Measurements from ENCODE around the gene WNT3A.

The WNT3A gene

GRCh38 chr1:228012555-228012954 is 5.8 kb downstream of the WNT3A start:
- H3K4me3 ChIP-seq (replicated peaks; ENCODE audit: insufficient read depth, low read length) = no peak overlapping the region
- DNase-seq (ENCODE audit: low read depth in 1 of 2, low spot score in 1 of 2) = no peak
- TF ChIP-seq GABPA (IDR thresholded peaks at IDR 0.05; ENCODE audit: low read depth) = no peak
- TF ChIP-seq SPI1 (IDR thresholded peaks at IDR 0.05; ENCODE audit: borderline replicate concordance, low read depth) = no peak
- TF ChIP-seq, protein P1, sequence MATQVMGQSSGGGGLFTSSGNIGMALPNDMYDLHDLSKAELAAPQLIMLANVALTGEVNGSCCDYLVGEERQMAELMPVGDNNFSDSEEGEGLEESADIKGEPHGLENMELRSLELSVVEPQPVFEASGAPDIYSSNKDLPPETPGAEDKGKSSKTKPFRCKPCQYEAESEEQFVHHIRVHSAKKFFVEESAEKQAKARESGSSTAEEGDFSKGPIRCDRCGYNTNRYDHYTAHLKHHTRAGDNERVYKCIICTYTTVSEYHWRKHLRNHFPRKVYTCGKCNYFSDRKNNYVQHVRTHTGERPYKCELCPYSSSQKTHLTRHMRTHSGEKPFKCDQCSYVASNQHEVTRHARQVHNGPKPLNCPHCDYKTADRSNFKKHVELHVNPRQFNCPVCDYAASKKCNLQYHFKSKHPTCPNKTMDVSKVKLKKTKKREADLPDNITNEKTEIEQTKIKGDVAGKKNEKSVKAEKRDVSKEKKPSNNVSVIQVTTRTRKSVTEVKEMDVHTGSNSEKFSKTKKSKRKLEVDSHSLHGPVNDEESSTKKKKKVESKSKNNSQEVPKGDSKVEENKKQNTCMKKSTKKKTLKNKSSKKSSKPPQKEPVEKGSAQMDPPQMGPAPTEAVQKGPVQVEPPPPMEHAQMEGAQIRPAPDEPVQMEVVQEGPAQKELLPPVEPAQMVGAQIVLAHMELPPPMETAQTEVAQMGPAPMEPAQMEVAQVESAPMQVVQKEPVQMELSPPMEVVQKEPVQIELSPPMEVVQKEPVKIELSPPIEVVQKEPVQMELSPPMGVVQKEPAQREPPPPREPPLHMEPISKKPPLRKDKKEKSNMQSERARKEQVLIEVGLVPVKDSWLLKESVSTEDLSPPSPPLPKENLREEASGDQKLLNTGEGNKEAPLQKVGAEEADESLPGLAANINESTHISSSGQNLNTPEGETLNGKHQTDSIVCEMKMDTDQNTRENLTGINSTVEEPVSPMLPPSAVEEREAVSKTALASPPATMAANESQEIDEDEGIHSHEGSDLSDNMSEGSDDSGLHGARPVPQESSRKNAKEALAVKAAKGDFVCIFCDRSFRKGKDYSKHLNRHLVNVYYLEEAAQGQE (IDR thresholded peaks at IDR 0.05; ENCODE audit: insufficient replicate concordance, low read depth) = no peak
- TF ChIP-seq POLR2AphosphoS5 (IDR thresholded peaks at IDR 0.05; ENCODE audit: low read depth) = no peak
- TF ChIP-seq, protein P2, sequence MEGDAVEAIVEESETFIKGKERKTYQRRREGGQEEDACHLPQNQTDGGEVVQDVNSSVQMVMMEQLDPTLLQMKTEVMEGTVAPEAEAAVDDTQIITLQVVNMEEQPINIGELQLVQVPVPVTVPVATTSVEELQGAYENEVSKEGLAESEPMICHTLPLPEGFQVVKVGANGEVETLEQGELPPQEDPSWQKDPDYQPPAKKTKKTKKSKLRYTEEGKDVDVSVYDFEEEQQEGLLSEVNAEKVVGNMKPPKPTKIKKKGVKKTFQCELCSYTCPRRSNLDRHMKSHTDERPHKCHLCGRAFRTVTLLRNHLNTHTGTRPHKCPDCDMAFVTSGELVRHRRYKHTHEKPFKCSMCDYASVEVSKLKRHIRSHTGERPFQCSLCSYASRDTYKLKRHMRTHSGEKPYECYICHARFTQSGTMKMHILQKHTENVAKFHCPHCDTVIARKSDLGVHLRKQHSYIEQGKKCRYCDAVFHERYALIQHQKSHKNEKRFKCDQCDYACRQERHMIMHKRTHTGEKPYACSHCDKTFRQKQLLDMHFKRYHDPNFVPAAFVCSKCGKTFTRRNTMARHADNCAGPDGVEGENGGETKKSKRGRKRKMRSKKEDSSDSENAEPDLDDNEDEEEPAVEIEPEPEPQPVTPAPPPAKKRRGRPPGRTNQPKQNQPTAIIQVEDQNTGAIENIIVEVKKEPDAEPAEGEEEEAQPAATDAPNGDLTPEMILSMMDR (IDR thresholded peaks at IDR 0.05; ENCODE audit: insufficient read depth, low read length) = no peak
- H3K27me3 ChIP-seq (ENCODE audit: insufficient read depth, poor library complexity, severe bottlenecking) = peaks cover 34% of the 10 kb centered on the region
- no peak overlapping the region for H3K27ac ChIP-seq (replicated peaks)

GRCh38 chr1:228013131-228013934 is 6.5 kb downstream of the WNT3A start:
- Histone ChIP-seq H3K4me3 (replicated peaks; ENCODE audit: insufficient read depth, low read length) (no peak overlapping the region), H3K27me3 (ENCODE audit: insufficient read depth, poor library complexity, severe bottlenecking) (peaks cover 27% of the 10 kb centered on the region), H3K27ac (replicated peaks) (no peak overlapping the region)
- TF ChIP-seq SPI1 (IDR thresholded peaks at IDR 0.05; ENCODE audit: borderline replicate concordance, low read depth) (no peak), GABPA (IDR thresholded peaks at IDR 0.05; ENCODE audit: low read depth) (no peak), POLR2AphosphoS5 (IDR thresholded peaks at IDR 0.05; ENCODE audit: low read depth) (no peak)
- TF ChIP-seq, protein P1 (IDR thresholded peaks at IDR 0.05; ENCODE audit: insufficient replicate concordance, low read depth) = no peak
- TF ChIP-seq, protein P2 (IDR thresholded peaks at IDR 0.05; ENCODE audit: insufficient read depth, low read length) = no peak
- no peak for DNase-seq (ENCODE audit: low read depth in 1 of 2, low spot score in 1 of 2)

DNA sequence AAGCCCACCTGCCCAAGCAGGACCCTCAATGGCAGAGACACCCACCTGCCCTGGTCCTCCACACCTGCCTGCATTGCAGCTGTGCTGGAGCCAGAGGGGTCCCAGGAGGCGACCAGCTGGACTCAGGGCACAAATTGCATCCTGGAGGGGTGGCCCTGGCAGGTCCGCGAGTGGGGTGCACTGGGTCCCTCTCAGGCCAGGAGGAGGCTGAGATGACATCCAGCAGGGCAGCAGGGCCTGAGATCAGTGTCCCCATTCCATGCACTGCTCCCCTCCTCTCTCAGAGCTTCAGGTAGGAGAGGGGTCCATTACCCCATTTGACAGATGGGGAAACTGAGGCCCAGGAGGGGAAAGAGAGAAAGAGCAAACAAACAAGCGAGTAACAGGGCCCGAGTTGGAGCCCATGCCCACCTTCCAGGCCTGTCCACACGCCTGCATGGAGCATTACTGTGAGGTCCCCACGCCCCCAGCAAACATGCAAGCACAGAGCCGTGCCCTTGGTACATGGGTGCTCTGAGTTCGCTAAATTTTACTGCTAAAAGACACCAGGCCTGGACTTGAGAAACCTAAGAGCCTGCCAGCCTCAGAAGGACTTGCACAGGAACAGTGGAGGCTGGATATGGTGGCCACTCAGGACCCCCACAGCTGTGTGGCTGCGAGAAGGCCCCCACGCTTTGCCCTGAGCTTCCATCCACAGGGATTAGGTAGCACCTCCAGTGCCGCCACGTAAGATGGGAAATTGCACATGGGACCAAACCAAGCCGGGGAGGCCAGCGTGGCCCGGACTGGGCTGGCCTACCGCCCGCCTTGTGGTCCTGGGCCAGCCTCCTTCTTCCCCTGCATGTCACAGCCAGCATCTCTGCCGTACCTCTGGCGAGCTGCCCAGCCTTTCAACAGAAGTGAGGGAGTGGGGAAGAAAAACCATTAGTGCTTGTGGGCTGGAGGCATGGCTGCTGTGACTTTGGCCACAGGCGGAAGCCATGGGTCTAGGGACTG is 7.4 kb downstream of the WNT3A start:
- TF ChIP-seq, protein P2 (IDR thresholded peaks at IDR 0.05; ENCODE audit: insufficient read depth, low read length) = no peak
- TF ChIP-seq, protein P1 (IDR thresholded peaks at IDR 0.05; ENCODE audit: insufficient replicate concordance, low read depth) = no peak
- no peak for TF ChIP-seq SPI1 (IDR thresholded peaks at IDR 0.05; ENCODE audit: borderline replicate concordance, low read depth)
- TF ChIP-seq POLR2AphosphoS5 (IDR thresholded peaks at IDR 0.05; ENCODE audit: low read depth) = no peak
- TF ChIP-seq GABPA (IDR thresholded peaks at IDR 0.05; ENCODE audit: low read depth) = no peak
- no peak overlapping the region for H3K27ac ChIP-seq (replicated peaks)
- DNase-seq (ENCODE audit: low read depth in 1 of 2, low spot score in 1 of 2) = peak in 1 of 2 experiments; percentile 30
- peaks cover 18% of the 10 kb centered on the region for H3K27me3 ChIP-seq (ENCODE audit: insufficient read depth, poor library complexity, severe bottlenecking)
- no peak overlapping the region for H3K4me3 ChIP-seq (replicated peaks; ENCODE audit: insufficient read depth, low read length)

Data from HL-60 (cell line).